ENCODE results near the gene BCL7A. TPM values are rescaled to one million over a fixed set of nuclear protein-coding genes. Genes with fewer than 3 reads are reported as not detected.

The BCL7A gene
- total and polyA plus RNA-seq, 9 of the 15 experiments (the other 6 are each of a cell fraction or from before 2014, with no cell fraction given): 0.25 to 21.9 (median 14.9) TPM

GRCh38 chr12:122062832-122063693, 41.4 kb downstream of the BCL7A start (continued):
- TF ChIP-seq, protein P1, sequence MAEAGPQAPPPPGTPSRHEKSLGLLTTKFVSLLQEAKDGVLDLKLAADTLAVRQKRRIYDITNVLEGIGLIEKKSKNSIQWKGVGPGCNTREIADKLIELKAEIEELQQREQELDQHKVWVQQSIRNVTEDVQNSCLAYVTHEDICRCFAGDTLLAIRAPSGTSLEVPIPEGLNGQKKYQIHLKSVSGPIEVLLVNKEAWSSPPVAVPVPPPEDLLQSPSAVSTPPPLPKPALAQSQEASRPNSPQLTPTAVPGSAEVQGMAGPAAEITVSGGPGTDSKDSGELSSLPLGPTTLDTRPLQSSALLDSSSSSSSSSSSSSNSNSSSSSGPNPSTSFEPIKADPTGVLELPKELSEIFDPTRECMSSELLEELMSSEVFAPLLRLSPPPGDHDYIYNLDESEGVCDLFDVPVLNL (CRISPR knock-in tag; IDR thresholded peaks at IDR 0.05; ENCODE audit: low read depth): no peak
- TF ChIP-seq SPI1 (IDR thresholded peaks at IDR 0.05; ENCODE audit: borderline replicate concordance, low read depth, low read length) (peak; percentile 94), FOXP4 (CRISPR knock-in tag; IDR thresholded peaks at IDR 0.05; ENCODE audit: borderline replicate concordance) (peak; percentile 18; the same call in 1 of the 2 replicates), HOXB6 (CRISPR knock-in tag; IDR thresholded peaks at IDR 0.05; ENCODE audit: borderline replicate concordance) (no peak), PHB2 (IDR thresholded peaks at IDR 0.05; ENCODE audit: low read depth) (no peak), SAFB (IDR thresholded peaks at IDR 0.05; ENCODE audit: borderline replicate concordance, low read depth, low read length) (no peak), ZNF232 (CRISPR knock-in tag; IDR thresholded peaks at IDR 0.05) (peak; percentile 56; the same call in 1 of the 2 replicates), SMARCE1 (IDR thresholded peaks at IDR 0.05) (no peak), GATA2 (CRISPR knock-in tag; IDR thresholded peaks at IDR 0.05) (no peak), THRA (IDR thresholded peaks at IDR 0.05) (no peak), MAZ (CRISPR knock-in tag; conservative IDR thresholded peaks at IDR 0.05 in 1 of 2, IDR thresholded peaks at IDR 0.05 in 1 of 2) (peak in 1 of 2 experiments; percentile 33; a peak in 2 of 4 replicates), KLF13 (tag; IDR thresholded peaks at IDR 0.05; ENCODE audit: borderline replicate concordance, low read depth) (no peak), RAD51 (IDR thresholded peaks at IDR 0.05; ENCODE audit: borderline replicate concordance, low read depth) (no peak), GATAD2A (IDR thresholded peaks at IDR 0.05) (no peak), ZKSCAN1 (IDR thresholded peaks at IDR 0.05; ENCODE audit: low read depth, low read length) (no peak), HBP1 (CRISPR knock-in tag; IDR thresholded peaks at IDR 0.05) (peak; percentile 84; the same call in 1 of the 2 replicates)
- TF ChIP-seq, protein P2, sequence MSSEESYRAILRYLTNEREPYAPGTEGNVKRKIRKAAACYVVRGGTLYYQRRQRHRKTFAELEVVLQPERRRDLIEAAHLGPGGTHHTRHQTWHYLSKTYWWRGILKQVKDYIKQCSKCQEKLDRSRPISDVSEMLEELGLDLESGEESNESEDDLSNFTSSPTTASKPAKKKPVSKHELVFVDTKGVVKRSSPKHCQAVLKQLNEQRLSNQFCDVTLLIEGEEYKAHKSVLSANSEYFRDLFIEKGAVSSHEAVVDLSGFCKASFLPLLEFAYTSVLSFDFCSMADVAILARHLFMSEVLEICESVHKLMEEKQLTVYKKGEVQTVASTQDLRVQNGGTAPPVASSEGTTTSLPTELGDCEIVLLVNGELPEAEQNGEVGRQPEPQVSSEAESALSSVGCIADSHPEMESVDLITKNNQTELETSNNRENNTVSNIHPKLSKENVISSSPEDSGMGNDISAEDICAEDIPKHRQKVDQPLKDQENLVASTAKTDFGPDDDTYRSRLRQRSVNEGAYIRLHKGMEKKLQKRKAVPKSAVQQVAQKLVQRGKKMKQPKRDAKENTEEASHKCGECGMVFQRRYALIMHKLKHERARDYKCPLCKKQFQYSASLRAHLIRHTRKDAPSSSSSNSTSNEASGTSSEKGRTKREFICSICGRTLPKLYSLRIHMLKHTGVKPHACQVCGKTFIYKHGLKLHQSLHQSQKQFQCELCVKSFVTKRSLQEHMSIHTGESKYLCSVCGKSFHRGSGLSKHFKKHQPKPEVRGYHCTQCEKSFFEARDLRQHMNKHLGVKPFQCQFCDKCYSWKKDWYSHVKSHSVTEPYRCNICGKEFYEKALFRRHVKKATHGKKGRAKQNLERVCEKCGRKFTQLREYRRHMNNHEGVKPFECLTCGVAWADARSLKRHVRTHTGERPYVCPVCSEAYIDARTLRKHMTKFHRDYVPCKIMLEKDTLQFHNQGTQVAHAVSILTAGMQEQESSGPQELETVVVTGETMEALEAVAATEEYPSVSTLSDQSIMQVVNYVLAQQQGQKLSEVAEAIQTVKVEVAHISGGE (CRISPR knock-in tag; IDR thresholded peaks at IDR 0.05): no peak
